HG02885 (cell line): Measurements from ENCODE around the gene SPATA7.
"Not testable (repeated sequence)": the region's sequence is repeated elsewhere in the genome, so short reads cannot be mapped to it uniquely, and the experiment has no call there.

ENCODE experiments used
- ATAC-seq: cut with Tn5 transposase; IDR thresholded peaks from one replicate; pipeline ENCODE4 v1.9.1; 2021; ENCODE audit warnings: mild to moderate bottlenecking; ENCODE audit not compliant: unreplicated experiment, poor library complexity

SPATA7 gene

GRCh38 chr14:88385212-88386101, at the start of gene SPATA7:
Gene SPATA7 (plus strand): TSS chr14:88385657. CDS start chr14:88385819, 162 bp downstream.
- ATAC-seq: peak; percentile 100

DNA sequence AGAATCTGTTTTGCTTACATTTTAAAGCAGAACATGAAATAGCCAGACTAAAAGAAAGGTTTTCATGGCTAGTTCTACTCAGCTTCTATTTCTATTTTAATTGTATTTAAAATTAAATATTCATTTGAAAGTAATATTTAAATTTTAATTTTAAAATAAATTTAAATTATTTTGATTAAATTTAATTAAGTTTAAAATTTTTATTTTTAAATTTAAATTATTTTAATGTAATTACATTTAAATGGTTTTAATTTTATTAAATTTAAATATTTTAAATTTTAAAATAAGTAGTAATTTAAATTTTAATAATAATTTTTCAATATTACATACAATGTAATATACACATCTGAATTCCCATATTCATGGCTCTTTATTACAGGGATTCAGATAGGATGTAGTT, 45.1 kb upstream of the SPATA7 start:
- ATAC-seq: no peak

GRCh38 chr14:88342980-88343379, 42.5 kb upstream of the SPATA7 start:
- ATAC-seq: no peak

DNA sequence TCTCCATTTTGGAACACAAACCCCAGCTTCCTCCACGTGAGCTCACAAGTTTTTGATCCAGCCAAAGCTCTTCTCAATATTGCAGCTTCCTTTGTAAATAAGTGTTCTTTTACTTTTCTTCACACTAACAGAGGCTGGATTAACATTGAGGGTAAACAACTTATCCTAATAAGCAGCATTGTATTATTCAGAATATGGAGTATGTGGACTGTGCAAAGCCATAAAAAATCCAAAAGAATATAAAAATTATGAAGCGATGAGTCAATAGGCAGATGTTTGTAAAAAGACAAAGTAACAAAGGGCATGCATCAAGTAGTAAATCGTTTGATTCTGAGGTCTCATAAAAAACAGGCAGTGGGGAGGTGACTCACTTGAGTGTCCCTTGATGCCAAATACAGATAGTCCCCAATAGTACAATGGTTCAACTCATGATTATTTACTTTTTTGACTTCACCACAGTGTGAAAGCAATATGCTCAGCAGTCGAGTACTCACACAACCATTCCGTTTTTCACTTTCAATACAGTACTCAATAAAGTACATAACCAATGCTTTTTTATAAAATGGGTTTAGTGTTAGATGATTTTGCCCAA, 39.3 kb upstream of the SPATA7 start:
- no peak for ATAC-seq

DNA sequence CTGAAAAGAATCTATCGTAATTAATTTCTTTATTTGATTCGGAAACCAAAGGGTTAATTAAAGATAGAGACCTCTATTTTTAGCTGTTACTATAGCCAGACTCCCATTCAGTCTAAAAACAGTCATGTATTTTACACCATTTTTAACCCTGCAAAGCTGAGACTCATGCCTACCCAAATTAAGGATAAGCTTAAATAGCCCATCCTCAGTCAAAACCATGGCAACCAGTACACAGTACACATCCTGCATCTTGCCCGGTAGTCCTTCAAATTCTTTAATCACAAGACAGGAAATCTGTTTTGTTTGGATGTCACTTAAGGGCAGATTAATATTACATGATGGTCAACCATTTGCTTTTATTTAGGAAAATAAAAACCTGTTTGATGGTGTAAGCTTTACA, 36.9 kb upstream of the SPATA7 start:
- ATAC-seq: no peak

DNA sequence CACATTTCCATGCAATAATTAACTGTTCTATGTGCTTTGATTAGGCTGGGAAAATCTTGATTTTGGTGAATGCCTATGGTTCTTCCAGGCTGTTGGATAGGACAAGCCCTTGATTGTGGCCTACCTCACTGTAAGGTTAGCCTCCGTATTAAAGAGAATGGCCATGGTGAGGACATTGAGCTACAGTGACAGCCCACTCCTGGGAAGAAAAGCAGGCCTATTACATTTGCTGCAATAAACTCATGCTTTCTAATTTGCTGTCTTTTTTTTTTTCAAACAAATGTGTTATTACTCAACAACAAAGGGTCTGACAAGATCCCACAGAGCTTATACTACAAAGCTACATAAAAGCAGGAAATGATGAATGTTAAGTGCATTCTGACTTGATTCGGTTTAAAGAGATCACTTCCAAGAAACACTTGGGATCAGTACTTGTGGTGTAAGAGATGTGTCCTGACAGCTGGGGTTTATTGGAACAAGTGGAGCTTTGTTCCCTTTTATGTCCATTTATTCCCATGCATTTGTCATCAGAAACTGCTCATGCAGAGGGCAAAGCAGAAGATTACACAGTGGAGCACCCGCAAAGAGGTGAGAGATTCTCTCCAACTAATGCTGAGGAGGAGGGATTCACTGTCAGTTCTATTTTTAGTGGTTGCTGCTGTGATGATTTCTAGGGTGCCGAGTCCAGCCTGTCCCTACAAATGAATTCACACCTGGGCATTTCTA, 33.3 kb upstream of the SPATA7 start:
- ATAC-seq: no peak

DNA sequence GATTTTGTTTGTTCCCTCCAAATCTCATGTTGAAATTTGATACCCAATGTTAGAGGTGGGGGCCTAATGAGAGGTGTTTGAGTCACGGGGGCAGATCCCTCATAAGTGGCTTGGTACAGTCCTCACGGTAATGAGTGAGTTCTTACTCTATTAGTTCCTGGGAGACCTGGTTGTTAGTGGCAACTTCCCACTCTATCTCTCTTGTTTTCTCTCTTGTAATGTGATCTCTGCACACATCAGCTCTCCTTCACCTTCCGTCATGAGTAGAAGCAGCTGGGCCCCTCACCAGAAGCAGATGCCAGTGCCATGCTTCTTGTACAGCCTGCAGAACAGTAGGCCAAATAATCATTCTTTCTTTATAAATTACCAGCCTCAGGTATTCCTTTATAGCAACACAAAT, 32.8 kb upstream of the SPATA7 start:
- ATAC-seq: no peak

DNA sequence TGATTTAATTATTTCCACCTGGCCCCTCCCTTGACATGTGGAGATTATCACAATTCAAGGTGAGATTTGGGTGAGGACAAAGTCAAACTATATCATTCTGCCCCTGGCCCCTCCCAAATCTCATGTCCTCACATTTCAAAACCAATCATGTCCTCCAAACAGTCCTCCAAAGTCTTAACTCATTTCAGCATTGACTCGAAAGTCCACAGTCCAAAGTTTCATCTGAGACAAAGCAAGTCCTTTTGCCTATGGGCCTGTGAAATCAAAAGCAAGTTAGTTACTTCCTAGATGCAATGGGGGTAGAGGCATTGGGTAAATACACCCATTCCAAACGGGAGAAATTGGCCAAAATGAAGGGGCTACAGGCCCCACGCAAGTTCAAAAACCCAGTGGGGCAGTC, 31.1 kb upstream of the SPATA7 start:
- ATAC-seq: no peak

GRCh38 chr14:88359500-88359899, 26.0 kb upstream of the SPATA7 start:
- ATAC-seq: no peak

DNA sequence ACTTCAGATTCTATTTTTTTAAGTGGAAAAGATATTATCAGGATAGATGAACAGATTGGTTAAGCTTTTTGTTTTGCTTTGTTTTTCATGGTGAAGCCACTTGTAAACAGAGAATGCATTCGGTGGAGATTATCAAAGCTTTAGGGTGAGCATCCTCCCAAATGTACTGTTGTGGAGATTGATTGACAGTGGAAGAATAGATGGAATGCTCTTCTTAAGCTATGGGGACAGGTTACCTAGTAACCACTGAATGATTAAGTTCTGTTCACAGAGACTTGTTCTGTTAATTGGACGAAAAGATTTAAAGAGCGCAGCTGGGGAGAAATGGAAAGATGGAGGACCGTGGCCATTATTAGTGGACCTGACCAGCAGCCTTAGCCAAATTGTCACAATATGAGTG, 21.8 kb upstream of the SPATA7 start:
- no peak for ATAC-seq

- no peak for ATAC-seq
Observed at GRCh38 chr14:88364710-88365413, 20.6 kb upstream of the SPATA7 start.

- ATAC-seq: no peak
Observed at GRCh38 chr14:88369496-88369895, 16.0 kb upstream of the SPATA7 start.

GRCh38 chr14:88379706-88380343, 5.6 kb upstream of the SPATA7 start:
- ATAC-seq: no peak

- no peak for ATAC-seq
Observed at GRCh38 chr14:88380405-88380804, 5.1 kb upstream of the SPATA7 start.

GRCh38 chr14:88381634-88382033, 3.8 kb upstream of the SPATA7 start:
- not testable (repeated sequence) for ATAC-seq

- no peak for ATAC-seq
Observed at GRCh38 chr14:88384718-88385117, 739 bp upstream of the SPATA7 start.

DNA sequence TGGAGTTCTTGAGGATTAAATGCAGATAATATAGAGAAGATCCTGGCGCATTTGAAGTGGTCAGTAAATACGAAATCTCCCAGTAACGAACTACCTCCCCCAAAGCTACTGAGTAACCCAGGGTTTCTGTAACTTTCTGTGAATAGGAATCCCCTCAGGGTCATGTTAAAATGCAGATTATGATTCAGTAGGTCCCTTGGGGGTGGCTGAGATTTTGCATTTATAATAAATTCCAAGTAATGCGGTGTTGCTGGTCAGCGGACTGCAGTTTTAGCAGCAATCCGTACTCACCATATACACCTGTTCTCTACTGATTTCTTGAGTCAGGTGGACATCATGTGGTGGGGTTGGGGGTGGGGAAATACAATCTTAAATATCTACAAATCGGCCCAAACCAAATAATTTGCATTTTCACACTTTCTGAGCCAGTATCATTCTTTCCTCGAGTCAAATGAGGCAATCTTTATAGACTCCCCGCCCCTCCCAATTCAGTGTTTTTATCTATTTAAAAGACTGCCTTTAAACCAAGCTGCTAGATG, 868 bp downstream of the SPATA7 start:
- peak; percentile 2 for ATAC-seq

DNA sequence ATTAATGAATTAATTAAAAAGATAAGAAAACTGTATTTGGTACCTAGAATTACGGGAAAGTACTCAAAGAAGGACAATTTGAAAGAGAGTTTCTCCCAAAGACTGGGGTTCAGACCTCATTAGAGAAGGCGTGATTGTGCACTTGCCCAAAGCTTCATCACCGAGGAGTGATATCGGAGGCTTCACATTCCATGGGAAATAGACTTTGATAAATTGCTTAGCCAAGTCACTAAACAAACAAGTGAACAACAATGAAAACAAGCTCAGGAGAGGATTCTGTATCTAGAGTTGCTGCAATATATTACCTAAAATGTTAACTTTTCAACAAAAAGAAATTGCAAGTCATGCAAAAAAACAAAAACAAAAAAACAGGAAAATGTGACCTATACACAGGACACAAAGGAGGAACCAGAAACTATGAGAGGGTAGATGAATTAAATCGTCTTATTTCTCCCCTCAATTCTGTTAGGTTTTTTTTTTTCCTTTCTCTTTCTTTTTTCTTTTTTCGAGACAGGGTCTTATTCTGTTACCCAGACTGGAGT, 3.4 kb downstream of the SPATA7 start:
- ATAC-seq: no peak

GRCh38 chr14:88392609-88393008, 7.2 kb downstream of the SPATA7 start:
- ATAC-seq: no peak

DNA sequence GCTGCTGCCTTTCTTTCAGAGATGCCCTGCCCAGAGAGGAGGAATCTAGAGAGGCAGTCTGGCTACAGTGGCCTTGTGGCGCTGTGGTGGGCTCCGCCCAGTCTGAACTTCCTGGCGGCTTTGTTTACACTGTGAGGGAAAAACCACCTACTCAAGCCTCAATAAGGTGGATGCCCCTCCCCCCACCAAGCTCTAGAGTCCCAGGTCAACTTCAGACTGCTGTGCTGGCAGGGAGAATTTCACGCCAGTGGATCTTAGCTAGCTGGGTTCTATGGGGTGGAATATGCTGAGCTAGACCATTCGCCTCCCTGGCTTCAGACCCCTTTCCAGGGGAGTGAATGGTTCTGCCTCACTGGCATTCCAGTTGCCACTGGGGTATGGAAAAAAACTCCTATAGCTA, 25.6 kb downstream of the SPATA7 start:
- no peak for ATAC-seq
